K562 (cell line): ENCODE measurements around the gene COL15A1. TPM values are rescaled to one million over a fixed set of nuclear protein-coding genes. Genes with fewer than 3 reads are reported as not detected.
A peak's percentile ranks its signal among the peaks of the same experiment; 100 is the strongest.

Source experiments
- BCL6 ChIP-seq: fragments of 250-450 bp; sonication (Bioruptor Pico); IDR thresholded peaks from 2 replicates; pipeline ENCODE4 v1.4.0; 2020
- CBX2 ChIP-seq: fragments of 200-600 bp; sonication (generic); IDR thresholded peaks from one replicate; pipeline ENCODE4 v1.6.1; 2012; ENCODE audit warnings: mild to moderate bottlenecking, low read length, inconsistent platforms; ENCODE audit not compliant: insufficient read depth, poor library complexity, severe bottlenecking
- CBX5 ChIP-seq: IDR thresholded peaks from 2 replicates; pipeline ENCODE4 v1.6.1; 2014; ENCODE audit warnings: low read depth, borderline replicate concordance
- CEBPG ChIP-seq, 3 experiments: fragments of 200-800 bp in 1 of 3; sonication (Bioruptor generic) in 1 of 3; sonication (generic) in 1 of 3; formaldehyde crosslinking in 1 of 3; IDR thresholded peaks in 2 of 3; conservative IDR thresholded peaks in 1 of 3; 2 replicates each; pipeline versions ENCODE4 v1.6.1 to v1.8.0; 2016 to 2022; ENCODE audit warnings: missing compliant biosample characterization in 2 of 3, missing genetic modification characterization in 2 of 3, mild to moderate bottlenecking in 1 of 3, missing genetic modification reagents in 1 of 3
- DNMT1 ChIP-seq: fragments of 450-650 bp; IDR thresholded peaks from 2 replicates; pipeline ENCODE4 v1.6.1; 2016; ENCODE audit warnings: antibody characterized with exemption, mild to moderate bottlenecking
- ETS1 ChIP-seq: conservative IDR thresholded peaks from 2 replicates; pipeline ENCODE4 v1.6.1; 2011; ENCODE audit warnings: low read depth, mild to moderate bottlenecking, low read length; ENCODE audit not compliant: control insufficient read depth
- FOXJ2 ChIP-seq: fragments of 200-800 bp; sonication (Bioruptor generic); IDR thresholded peaks from 2 replicates; pipeline ENCODE4 v1.6.1; 2016; ENCODE audit warnings: missing genetic modification characterization, missing compliant biosample characterization
- HOXB6 ChIP-seq: fragments of 250-450 bp; sonication (Bioruptor Pico); IDR thresholded peaks from 2 replicates; pipeline ENCODE4 v1.5.1; 2022; ENCODE audit warnings: mild to moderate bottlenecking, borderline replicate concordance
- ILK ChIP-seq: fragments of 450-650 bp; IDR thresholded peaks from 2 replicates; pipeline ENCODE4 v1.6.1; 2016; ENCODE audit warnings: missing genetic modification characterization, low read depth, mild to moderate bottlenecking, missing compliant biosample characterization, moderate library complexity, borderline replicate concordance
- IRF2 ChIP-seq: sonication (generic); formaldehyde crosslinking; IDR thresholded peaks from 2 replicates; pipeline ENCODE4 v1.8.1; 2022; ENCODE audit warnings: mild to moderate bottlenecking, missing genetic modification reagents
- KAT2B ChIP-seq: IDR thresholded peaks from one replicate; pipeline ENCODE4 v1.6.1; 2012; ENCODE audit warnings: low read depth, mild to moderate bottlenecking, control low read depth, inconsistent platforms, low read length, moderate library complexity
- NR3C1 ChIP-seq: sonication (generic); formaldehyde crosslinking; IDR thresholded peaks from 2 replicates; pipeline ENCODE4 v1.8.1; 2022; ENCODE audit warnings: missing genetic modification reagents
- NR4A1 ChIP-seq, 2 experiments: fragments of 250-450 bp in 1 of 2; fragments of 450-650 bp in 1 of 2; sonication (Bioruptor Pico) in 1 of 2; IDR thresholded peaks; 2 replicates each; pipeline versions ENCODE4 v1.4.0 to v1.6.1; 2016 to 2020; ENCODE audit warnings: mild to moderate bottlenecking in 2 of 2, missing compliant biosample characterization in 1 of 2, missing genetic modification characterization in 1 of 2, moderate library complexity in 1 of 2
- PHB2 ChIP-seq: fragments of 450-650 bp; IDR thresholded peaks from 2 replicates; pipeline ENCODE4 v1.6.1; 2017; ENCODE audit warnings: low read depth
- PHF8 ChIP-seq: fragments of 200-600 bp; sonication (generic); IDR thresholded peaks from 2 replicates; pipeline ENCODE4 v1.6.1; 2012; ENCODE audit warnings: mixed run types, mild to moderate bottlenecking, inconsistent platforms, low read length, moderate library complexity, borderline replicate concordance
- SLC30A9 ChIP-seq: fragments of 250-450 bp; sonication (Bioruptor Pico); IDR thresholded peaks from 2 replicates; pipeline ENCODE4 v1.8.0; 2022; ENCODE audit warnings: mild to moderate bottlenecking, moderate library complexity
- SMAD1 ChIP-seq: fragments of 150-350 bp; IDR thresholded peaks from 2 replicates; pipeline ENCODE4 v1.6.1; 2014; ENCODE audit warnings: low read length, low read depth; ENCODE audit not compliant: partially characterized antibody
- SMAD3 ChIP-seq: fragments of 450-650 bp; formaldehyde crosslinking; conservative IDR thresholded peaks from 2 replicates; pipeline ENCODE4 v1.4.0; 2020; ENCODE audit warnings: mild to moderate bottlenecking
- SNIP1 ChIP-seq: fragments of 450-650 bp; IDR thresholded peaks from 2 replicates; pipeline ENCODE4 v1.7.1; 2017; ENCODE audit warnings: low read depth, mild to moderate bottlenecking
- TAF15 ChIP-seq: fragments of 200-400 bp; formaldehyde crosslinking; IDR thresholded peaks from 2 replicates; pipeline ENCODE4 v1.6.1; 2017; ENCODE audit warnings: mild to moderate bottlenecking, low read depth, low read length, moderate library complexity
- ZC3H8 ChIP-seq: fragments of 450-650 bp; IDR thresholded peaks from 2 replicates; pipeline ENCODE4 v1.6.1; 2017
- polyA plus RNA-seq, 8 experiments: library from polyadenylated mRNA; depleted of rRNA in 4 of 8; stranded (reverse) in 5 of 8; unstranded in 3 of 8; fragments of >200 nt; fragmentation: Nextera tagmentation in 2 of 8; fragmentation: Illumina TruSeq in 1 of 8; extraction: Ambion mirVana in 2 of 8; extraction: Trizol in 1 of 8; gene quantifications; 2 replicates each; pipeline versions ENCODE4 v1.2.1 to v1.2.3, GENCODE V29; 2011 to 2014; ENCODE audit warnings: inconsistent platforms in 1 of 8, missing spikeins in 1 of 8
- total RNA-seq, 7 experiments: library from RNA; depleted of rRNA in 6 of 7; stranded (reverse); fragments of >200 nt in 6 of 7; fragmentation: Illumina TruSeq in 2 of 7; extraction: Trizol in 2 of 7; gene quantifications; 2 replicates each; pipeline versions ENCODE4 v1.2.1 to v1.2.3, GENCODE V29; 2011 to 2021; ENCODE audit warnings: low replicate concordance in 1 of 7
- TF ChIP-seq, protein P1 (sequence below): sonication (generic); formaldehyde crosslinking; IDR thresholded peaks from 2 replicates; pipeline ENCODE4 v1.8.0; 2023; ENCODE audit warnings: missing genetic modification reagents, mild to moderate bottlenecking, borderline replicate concordance
- TF ChIP-seq, protein P2 (sequence below): sonication (generic); formaldehyde crosslinking; IDR thresholded peaks from 2 replicates; pipeline ENCODE4 v1.5.0; 2020; ENCODE audit warnings: missing genetic modification reagents

COL15A1 gene
- total and polyA plus RNA-seq, 9 of the 15 experiments (the other 6 are each of a cell fraction or from before 2014, with no cell fraction given), result 0.46 to 5.1 (median 2.6) TPM

- TF ChIP-seq, protein P1, sequence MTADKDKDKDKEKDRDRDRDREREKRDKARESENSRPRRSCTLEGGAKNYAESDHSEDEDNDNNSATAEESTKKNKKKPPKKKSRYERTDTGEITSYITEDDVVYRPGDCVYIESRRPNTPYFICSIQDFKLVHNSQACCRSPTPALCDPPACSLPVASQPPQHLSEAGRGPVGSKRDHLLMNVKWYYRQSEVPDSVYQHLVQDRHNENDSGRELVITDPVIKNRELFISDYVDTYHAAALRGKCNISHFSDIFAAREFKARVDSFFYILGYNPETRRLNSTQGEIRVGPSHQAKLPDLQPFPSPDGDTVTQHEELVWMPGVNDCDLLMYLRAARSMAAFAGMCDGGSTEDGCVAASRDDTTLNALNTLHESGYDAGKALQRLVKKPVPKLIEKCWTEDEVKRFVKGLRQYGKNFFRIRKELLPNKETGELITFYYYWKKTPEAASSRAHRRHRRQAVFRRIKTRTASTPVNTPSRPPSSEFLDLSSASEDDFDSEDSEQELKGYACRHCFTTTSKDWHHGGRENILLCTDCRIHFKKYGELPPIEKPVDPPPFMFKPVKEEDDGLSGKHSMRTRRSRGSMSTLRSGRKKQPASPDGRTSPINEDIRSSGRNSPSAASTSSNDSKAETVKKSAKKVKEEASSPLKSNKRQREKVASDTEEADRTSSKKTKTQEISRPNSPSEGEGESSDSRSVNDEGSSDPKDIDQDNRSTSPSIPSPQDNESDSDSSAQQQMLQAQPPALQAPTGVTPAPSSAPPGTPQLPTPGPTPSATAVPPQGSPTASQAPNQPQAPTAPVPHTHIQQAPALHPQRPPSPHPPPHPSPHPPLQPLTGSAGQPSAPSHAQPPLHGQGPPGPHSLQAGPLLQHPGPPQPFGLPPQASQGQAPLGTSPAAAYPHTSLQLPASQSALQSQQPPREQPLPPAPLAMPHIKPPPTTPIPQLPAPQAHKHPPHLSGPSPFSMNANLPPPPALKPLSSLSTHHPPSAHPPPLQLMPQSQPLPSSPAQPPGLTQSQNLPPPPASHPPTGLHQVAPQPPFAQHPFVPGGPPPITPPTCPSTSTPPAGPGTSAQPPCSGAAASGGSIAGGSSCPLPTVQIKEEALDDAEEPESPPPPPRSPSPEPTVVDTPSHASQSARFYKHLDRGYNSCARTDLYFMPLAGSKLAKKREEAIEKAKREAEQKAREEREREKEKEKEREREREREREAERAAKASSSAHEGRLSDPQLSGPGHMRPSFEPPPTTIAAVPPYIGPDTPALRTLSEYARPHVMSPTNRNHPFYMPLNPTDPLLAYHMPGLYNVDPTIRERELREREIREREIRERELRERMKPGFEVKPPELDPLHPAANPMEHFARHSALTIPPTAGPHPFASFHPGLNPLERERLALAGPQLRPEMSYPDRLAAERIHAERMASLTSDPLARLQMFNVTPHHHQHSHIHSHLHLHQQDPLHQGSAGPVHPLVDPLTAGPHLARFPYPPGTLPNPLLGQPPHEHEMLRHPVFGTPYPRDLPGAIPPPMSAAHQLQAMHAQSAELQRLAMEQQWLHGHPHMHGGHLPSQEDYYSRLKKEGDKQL, result no peak
- TF ChIP-seq SMAD1 (no peak), IRF2 (CRISPR knock-in tag) (no peak), CBX2 (no peak), SNIP1 (no peak), ETS1 (no peak), PHF8 (no peak), BCL6 (CRISPR knock-in tag) (no peak), FOXJ2 (no peak), KAT2B (no peak), DNMT1 (no peak), NR4A1 (CRISPR knock-in tag; IDR thresholded peaks at IDR 0.05) (0 out of 2 replicates have a peak, but pooled peaks have one; percentile 1), NR4A1 (tag; IDR thresholded peaks at IDR 0.05) (no peak; the same call in 1 of the 2 replicates), SLC30A9 (CRISPR knock-in tag) (no peak), SMAD3 (CRISPR knock-in tag) (no peak), NR3C1 (CRISPR knock-in tag) (no peak), TAF15 (no peak), HOXB6 (CRISPR knock-in tag) (no peak), ILK (tag) (no peak), ZC3H8 (no peak), CEBPG (CRISPR knock-in tag; IDR thresholded peaks at IDR 0.05) (no peak), CEBPG (tag; conservative IDR thresholded peaks at IDR 0.05 in 1 of 2, IDR thresholded peaks at IDR 0.05 in 1 of 2) (no peak), PHB2 (no peak), CBX5 (no peak)
- TF ChIP-seq, protein P2, sequence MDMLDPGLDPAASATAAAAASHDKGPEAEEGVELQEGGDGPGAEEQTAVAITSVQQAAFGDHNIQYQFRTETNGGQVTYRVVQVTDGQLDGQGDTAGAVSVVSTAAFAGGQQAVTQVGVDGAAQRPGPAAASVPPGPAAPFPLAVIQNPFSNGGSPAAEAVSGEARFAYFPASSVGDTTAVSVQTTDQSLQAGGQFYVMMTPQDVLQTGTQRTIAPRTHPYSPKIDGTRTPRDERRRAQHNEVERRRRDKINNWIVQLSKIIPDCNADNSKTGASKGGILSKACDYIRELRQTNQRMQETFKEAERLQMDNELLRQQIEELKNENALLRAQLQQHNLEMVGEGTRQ (CRISPR knock-in tag), result no peak
Measured at GRCh38 chr9:99072040-99072394, 128.3 kb downstream of the COL15A1 start (continued).
